Endodermal cell (in vitro differentiated cells): ENCODE results near the gene DICER1. TPM values are rescaled to one million over a fixed set of nuclear protein-coding genes. Genes with fewer than 3 reads are reported as not detected.

Experiments
- DNase-seq: peaks from one replicate; pipeline ENCODE4 v3.0.0-alpha.2; 2017
- H3K27ac ChIP-seq: 2 replicates; pipeline ENCODE4 v1.5.1; 2013; ENCODE audit warnings: mild to moderate bottlenecking, low read depth, low read length, moderate library complexity
- H3K27me3 ChIP-seq: 2 replicates; pipeline ENCODE4 v1.6.1; 2013; ENCODE audit warnings: mild to moderate bottlenecking, low read length, moderate library complexity; ENCODE audit not compliant: insufficient read depth, control insufficient read depth, poor library complexity, severe bottlenecking
- H3K36me3 ChIP-seq: 2 replicates; pipeline ENCODE4 v1.7.0; 2013; ENCODE audit warnings: mild to moderate bottlenecking, low read length, moderate library complexity; ENCODE audit not compliant: control insufficient read depth, insufficient read depth
- H3K4me1 ChIP-seq: one replicate; pipeline ENCODE4 v1.7.0; 2013; ENCODE audit warnings: low read length; ENCODE audit not compliant: control insufficient read depth, insufficient read depth
- H3K4me3 ChIP-seq: 2 replicates; pipeline ENCODE4 v1.5.1; 2013; ENCODE audit warnings: mild to moderate bottlenecking, low read length, moderate library complexity
- H3K9ac ChIP-seq: 2 replicates; pipeline ENCODE4 v1.6.1; 2013; ENCODE audit warnings: mild to moderate bottlenecking, low read length, moderate library complexity; ENCODE audit not compliant: poor library complexity, severe bottlenecking; ENCODE audit errors: extremely low read depth
- H3K9me3 ChIP-seq: 2 replicates; pipeline ENCODE4 v1.6.1; 2013; ENCODE audit warnings: mild to moderate bottlenecking, low read length, moderate library complexity; ENCODE audit not compliant: control insufficient read depth
- H3K27ac Mint-ChIP-seq: 2 replicates; pipeline ENCODE4 v1.8.0; 2020; ENCODE audit warnings: mixed read lengths
- H3K27me3 Mint-ChIP-seq: 2 replicates; pipeline ENCODE4 v1.8.0; 2021; ENCODE audit warnings: mild to moderate bottlenecking, mixed read lengths; ENCODE audit not compliant: insufficient read depth
- H3K36me3 Mint-ChIP-seq: 2 replicates; pipeline ENCODE4 v1.8.0; 2020; ENCODE audit warnings: low read depth, mixed read lengths
- H3K4me1 Mint-ChIP-seq: 2 replicates; pipeline ENCODE4 v1.8.0; 2020; ENCODE audit warnings: mixed read lengths
- H3K4me3 Mint-ChIP-seq: 2 replicates; pipeline ENCODE4 v1.8.0; 2020; ENCODE audit warnings: mild to moderate bottlenecking, moderate library complexity, mixed read lengths
- H3K9me3 Mint-ChIP-seq: 2 replicates; pipeline ENCODE4 v1.8.0; 2020; ENCODE audit warnings: mild to moderate bottlenecking, mixed read lengths
- WGBS, 2 experiments: methylation state at CpG; one replicate each; pipeline versions ENCODE4 v1.1.5 to v1.1.7; 2013; ENCODE audit warnings: missing lambda C conversion rate in 2 of 2, mixed read lengths in 1 of 2; ENCODE audit not compliant: insufficient coverage in 1 of 2, insufficient read length in 1 of 2; 5-methylcytosine and 5-hydroxymethylcytosine counted together
- total RNA-seq, 2 donors: library from RNA; stranded (reverse); fragmentation: NEBNext Ultra II Directional in 1 of 2; extraction: Animal tissue kit (Norgen Biotek cat#: 25700) in 1 of 2; gene quantifications; 2 replicates in 1 of 2; 3 replicates in 1 of 2; pipeline ENCODE4 v1.2.1, GENCODE V29; 2021
- TF ChIP-seq, protein P1 (sequence below): fragments of 200-600 bp; sonication (generic); conservative IDR thresholded peaks from 2 replicates; pipeline ENCODE4 v1.5.0; 2021; ENCODE audit warnings: antibody characterized with exemption, mild to moderate bottlenecking

The DICER1 gene
- total RNA-seq, 2 donors from 2014 or later: 66.1 to 69.2 TPM

DNA sequence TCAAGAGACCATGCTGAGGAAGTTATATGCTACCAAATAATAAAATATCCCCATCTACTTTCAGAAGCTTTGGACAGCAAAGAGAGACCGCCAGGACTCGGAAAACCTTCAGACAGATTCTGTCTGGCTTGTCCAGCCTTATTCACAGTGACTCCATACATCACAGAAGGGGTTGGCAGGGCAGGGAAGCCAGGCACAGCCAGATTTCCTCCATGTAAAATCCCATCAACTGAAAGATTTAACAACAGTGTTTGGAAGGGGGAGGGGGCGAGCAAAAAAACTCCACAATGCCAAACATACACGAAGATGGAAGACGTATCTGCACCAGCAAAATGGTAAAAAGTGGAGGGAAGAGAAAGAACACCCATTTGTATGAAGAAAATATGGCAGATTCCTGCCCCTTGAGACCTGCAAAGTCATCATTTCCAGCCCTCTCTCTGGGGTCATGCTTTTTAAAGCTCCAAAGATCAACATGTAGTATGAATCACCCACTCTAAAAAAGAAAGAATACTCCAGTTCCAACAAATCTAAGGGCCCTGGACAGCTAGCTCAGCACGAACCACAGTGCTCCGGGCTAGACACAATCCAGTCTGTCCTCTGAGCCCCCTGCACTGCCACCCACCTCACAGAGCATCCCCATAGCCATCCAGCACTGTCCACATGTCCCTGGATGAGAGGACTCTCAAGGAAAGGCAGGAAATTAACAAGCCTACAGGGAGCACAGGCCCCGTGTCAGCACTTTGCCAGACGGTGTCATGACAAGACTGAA is 116.4 kb downstream of the DICER1 start:
- Mint-ChIP-seq H3K9me3 (no peaks in the 10 kb centered on the region), H3K27me3 (peaks cover 10% of the 10 kb centered on the region), H3K4me3 (no peak overlapping the region), H3K27ac (no peak overlapping the region), H3K4me1 (peaks cover 7% of the 10 kb centered on the region), H3K36me3 (no peaks in the 10 kb centered on the region)
- DNase-seq: peak; percentile 32
- Histone ChIP-seq H3K36me3 (no peaks in the 10 kb centered on the region), H3K4me1 (peaks cover 5% of the 10 kb centered on the region), H3K27ac (no peak overlapping the region), H3K4me3 (no peak overlapping the region), H3K9me3 (no peaks in the 10 kb centered on the region), H3K27me3 (no peaks in the 10 kb centered on the region), H3K9ac (no peak overlapping the region)
- TF ChIP-seq, protein P1, sequence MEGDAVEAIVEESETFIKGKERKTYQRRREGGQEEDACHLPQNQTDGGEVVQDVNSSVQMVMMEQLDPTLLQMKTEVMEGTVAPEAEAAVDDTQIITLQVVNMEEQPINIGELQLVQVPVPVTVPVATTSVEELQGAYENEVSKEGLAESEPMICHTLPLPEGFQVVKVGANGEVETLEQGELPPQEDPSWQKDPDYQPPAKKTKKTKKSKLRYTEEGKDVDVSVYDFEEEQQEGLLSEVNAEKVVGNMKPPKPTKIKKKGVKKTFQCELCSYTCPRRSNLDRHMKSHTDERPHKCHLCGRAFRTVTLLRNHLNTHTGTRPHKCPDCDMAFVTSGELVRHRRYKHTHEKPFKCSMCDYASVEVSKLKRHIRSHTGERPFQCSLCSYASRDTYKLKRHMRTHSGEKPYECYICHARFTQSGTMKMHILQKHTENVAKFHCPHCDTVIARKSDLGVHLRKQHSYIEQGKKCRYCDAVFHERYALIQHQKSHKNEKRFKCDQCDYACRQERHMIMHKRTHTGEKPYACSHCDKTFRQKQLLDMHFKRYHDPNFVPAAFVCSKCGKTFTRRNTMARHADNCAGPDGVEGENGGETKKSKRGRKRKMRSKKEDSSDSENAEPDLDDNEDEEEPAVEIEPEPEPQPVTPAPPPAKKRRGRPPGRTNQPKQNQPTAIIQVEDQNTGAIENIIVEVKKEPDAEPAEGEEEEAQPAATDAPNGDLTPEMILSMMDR: no peak
- 84% methylated on average over 4 to 9 of the region's 9 CpGs for WGBS, 2 experiments

DNA sequence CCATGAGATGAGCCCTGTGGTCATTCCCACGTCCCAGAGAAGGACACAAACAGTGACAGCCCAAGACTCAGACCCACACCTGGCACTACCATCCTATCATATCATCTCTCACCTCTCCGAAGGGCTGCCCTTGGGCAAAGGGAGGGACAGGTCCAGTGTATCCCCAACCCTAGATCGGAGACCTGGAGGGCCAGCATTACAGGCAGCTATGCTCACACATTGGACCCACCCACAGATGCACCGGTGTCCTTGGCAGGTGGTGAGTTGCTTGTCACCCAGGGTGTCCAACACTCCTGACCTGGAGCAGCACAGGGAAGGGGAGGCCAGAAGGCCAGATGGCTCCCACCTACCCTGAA is 117.4 kb downstream of the DICER1 start:
- DNase-seq: no peak
- Mint-ChIP-seq H3K27ac (no peak overlapping the region), H3K9me3 (no peaks in the 10 kb centered on the region), H3K4me3 (no peak overlapping the region), H3K27me3 (peaks cover 10% of the 10 kb centered on the region), H3K4me1 (peaks cover 3% of the 10 kb centered on the region), H3K36me3 (no peaks in the 10 kb centered on the region)
- no peak overlapping the region for H3K9ac ChIP-seq
- no peak overlapping the region for H3K4me3 ChIP-seq
- no peaks in the 10 kb centered on the region for H3K36me3 ChIP-seq
- no peaks in the 10 kb centered on the region for H3K27me3 ChIP-seq
- peaks cover 5% of the 10 kb centered on the region for H3K4me1 ChIP-seq
- TF ChIP-seq, protein P1: no peak
- no peak overlapping the region for H3K27ac ChIP-seq
- 79 to 94% methylated on average over 2 to 4 of the region's 4 CpGs for WGBS, 2 experiments
- no peaks in the 10 kb centered on the region for H3K9me3 ChIP-seq

DNA sequence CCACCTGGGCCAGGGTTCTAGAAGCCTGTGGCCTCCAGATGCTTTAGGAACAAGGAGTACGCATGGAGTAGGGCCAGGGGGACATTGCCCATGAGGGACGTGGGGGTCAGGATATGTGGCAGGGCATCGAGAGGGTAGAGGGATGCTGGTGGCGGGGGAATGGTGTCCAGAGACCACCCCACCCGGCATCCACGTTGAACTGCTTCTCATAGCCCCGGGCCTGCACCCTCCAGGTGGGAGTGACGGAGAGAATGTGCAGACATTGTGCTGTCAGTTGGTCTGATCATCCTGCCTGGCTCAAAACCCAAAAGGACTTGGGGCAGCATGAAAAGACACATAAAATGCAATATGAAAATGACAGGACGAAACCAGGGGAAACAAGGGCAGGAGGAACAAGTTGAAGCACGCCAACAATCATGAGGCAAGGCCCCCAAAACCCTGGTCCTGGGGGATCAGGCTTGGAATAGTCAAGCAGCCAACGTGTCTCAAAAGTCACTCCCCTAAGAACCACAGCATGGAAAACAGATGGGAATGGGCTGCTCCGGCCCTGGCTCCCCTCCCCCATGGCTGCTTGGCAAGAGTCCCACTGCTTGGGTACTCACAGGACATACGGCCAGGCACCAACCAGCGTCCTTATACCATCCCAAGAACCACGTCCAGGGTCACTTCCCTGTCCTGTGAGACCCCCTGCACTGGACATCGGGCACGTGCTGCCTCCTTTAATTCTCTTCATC is 117.9 kb downstream of the DICER1 start:
- Histone ChIP-seq H3K9ac (no peak overlapping the region), H3K27ac (no peak overlapping the region), H3K27me3 (no peaks in the 10 kb centered on the region), H3K9me3 (no peaks in the 10 kb centered on the region), H3K4me3 (no peak overlapping the region), H3K36me3 (no peaks in the 10 kb centered on the region), H3K4me1 (peaks cover 2% of the 10 kb centered on the region)
- no peaks in the 10 kb centered on the region for H3K36me3 Mint-ChIP-seq
- H3K9me3 Mint-ChIP-seq: no peaks in the 10 kb centered on the region
- peak; percentile 22 for DNase-seq
- H3K4me3 Mint-ChIP-seq: no peak overlapping the region
- H3K27me3 Mint-ChIP-seq: peaks cover 10% of the 10 kb centered on the region
- TF ChIP-seq, protein P1: no peak
- H3K27ac Mint-ChIP-seq: no peak overlapping the region
- WGBS, 2 experiments: 84 to 86% methylated on average over 13 to 17 of the region's 17 CpGs
- H3K4me1 Mint-ChIP-seq: no peaks in the 10 kb centered on the region
